ENCODE measurements around the gene SPINK13. TPM values are rescaled to one million over a fixed set of nuclear protein-coding genes. Genes with fewer than 3 reads are reported as not detected.

The SPINK13 gene, protein sequence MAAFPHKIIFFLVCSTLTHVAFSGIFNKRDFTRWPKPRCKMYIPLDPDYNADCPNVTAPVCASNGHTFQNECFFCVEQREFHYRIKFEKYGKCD
- total RNA-seq = 0.22 and 0.37 TPM in 2 replicates

DNA sequence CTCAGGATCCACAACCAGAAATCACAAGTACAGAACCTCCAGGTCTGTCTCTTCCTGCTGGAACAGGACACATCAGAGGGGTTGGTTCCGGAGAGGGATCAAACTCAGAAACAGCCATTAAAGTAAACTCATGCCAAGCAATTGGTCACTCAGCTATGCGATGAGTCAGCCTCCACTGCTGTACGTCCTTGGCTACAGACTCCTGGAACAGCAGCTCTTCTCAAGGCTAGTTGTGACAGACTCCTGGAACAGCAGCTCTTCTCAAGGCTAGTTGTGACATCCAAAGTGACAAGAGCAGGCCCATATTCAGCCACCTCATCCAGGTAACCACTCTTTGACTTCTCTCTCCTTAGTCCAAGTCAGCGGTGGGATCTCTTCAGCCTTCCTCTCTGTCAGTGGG, at the start of gene SPINK13:
TSS of gene SPINK13 (plus strand) at position 229 of the 400 bp plus-strand sequence. CDS start 1,279 bp downstream, outside the sequence.

DNA sequence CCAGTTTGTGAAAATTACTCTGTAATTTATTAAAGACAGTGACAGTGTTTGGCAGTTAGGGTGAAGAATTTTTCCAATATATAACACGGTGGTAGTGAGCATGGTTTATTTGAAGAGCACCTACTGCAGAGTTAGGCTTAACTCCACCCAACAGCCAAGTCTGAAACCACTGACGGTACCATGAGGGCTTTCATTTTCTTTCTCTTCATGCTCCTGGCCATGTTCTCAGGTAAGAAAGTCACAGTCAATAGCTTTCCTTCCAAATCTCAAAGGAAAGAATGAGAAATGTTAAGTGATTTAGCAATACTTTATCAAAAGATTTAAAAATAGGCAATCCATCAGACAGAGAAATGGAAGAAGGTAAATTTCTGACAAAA, 30.2 kb upstream of the SPINK13 start, which contains the start of gene MARCOL:
TSS of gene MARCOL (plus strand) at position 108 of the 377 bp plus-strand sequence. CDS start at position 181, 73 bp downstream.

DNA sequence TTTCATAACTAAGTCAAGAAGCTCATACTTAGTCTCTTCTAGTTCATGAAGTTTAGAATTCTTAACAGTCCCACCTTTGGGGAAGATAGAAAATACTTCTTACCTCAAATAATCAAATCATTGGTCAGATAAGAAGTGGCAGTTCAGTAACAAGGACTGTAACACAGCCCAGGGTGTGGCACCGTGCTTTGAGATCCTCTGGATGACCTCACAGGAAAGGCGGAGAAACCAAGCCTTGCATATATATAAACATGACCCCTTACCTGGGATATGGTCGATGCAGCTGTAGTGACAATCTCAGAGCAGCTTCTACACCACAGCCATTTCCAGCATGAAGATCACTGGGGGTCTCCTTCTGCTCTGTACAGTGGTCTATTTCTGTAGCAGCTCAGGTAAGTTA, 43.6 kb downstream of the SPINK13 start, which contains the start of gene SPINK7:
TSS of gene SPINK7 (plus strand) at position 271 of the 400 bp plus-strand sequence. CDS start at position 332, 61 bp downstream.

DNA sequence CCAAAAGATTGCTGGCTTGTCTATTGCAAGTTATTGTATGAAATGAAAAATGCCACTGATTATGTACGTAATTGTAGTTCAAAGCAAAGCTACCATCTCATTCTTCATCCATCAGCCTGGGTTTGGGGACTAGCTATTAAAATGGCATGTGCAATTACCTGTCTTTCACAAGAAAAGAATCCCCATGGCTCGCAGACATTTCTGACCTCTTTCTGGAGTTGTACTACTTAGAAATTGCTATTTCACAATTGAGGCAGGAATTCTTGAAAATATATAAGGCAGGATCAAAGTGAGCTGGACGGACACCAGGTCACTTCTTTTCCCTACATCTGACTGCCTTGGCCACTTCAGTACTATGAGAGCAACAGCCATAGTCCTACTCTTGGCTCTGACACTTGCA, 66.7 kb downstream of the SPINK13 start, which contains the start of gene SPINK9:
TSS of gene SPINK9 (plus strand) at position 301 of the 400 bp plus-strand sequence. CDS start at position 356, 55 bp downstream.

Other genes with a start within 250 kb of the SPINK13 start
- gene SPINK5, start 204.8 kb upstream of the SPINK13 start, total RNA-seq = not detected in 2 replicates
- not detected in 2 replicates for gene SPINK14, start 100.2 kb upstream of the SPINK13 start, total RNA-seq
- not detected in 2 replicates for gene SPINK6, start 65.8 kb upstream of the SPINK13 start, total RNA-seq
- not detected in 2 replicates for gene MARCOL, start 30.3 kb upstream of the SPINK13 start, total RNA-seq
- not detected in 2 replicates for gene SPINK7, start 43.6 kb downstream of the SPINK13 start, total RNA-seq
- not detected in 2 replicates for gene SPINK9, start 66.8 kb downstream of the SPINK13 start, total RNA-seq
- gene FBXO38, start 115.2 kb downstream of the SPINK13 start, total RNA-seq = 64.2 and 67.3 TPM in 2 replicates